Suprapubic skin (tissue), 3 donors: ENCODE data around the gene GFOD2.

Experiments
- POLR2A ChIP-seq, 2 donors: fragments of 450-650 bp; IDR thresholded peaks; one replicate each; pipeline ENCODE4 v1.6.1; 2017; ENCODE audit warnings: antibody characterized with exemption in 2 of 2, mild to moderate bottlenecking in 2 of 2, moderate library complexity in 2 of 2
- TF ChIP-seq, protein P1 (sequence below), 2 donors: fragments of 200-600 bp in 1 of 2; fragments of 450-650 bp in 1 of 2; sonication (generic) in 1 of 2; IDR thresholded peaks; one replicate each; pipeline ENCODE4 v1.5.1; 2016 to 2019; ENCODE audit warnings: antibody characterized with exemption in 2 of 2, mild to moderate bottlenecking in 1 of 2, moderate library complexity in 1 of 2

DNA sequence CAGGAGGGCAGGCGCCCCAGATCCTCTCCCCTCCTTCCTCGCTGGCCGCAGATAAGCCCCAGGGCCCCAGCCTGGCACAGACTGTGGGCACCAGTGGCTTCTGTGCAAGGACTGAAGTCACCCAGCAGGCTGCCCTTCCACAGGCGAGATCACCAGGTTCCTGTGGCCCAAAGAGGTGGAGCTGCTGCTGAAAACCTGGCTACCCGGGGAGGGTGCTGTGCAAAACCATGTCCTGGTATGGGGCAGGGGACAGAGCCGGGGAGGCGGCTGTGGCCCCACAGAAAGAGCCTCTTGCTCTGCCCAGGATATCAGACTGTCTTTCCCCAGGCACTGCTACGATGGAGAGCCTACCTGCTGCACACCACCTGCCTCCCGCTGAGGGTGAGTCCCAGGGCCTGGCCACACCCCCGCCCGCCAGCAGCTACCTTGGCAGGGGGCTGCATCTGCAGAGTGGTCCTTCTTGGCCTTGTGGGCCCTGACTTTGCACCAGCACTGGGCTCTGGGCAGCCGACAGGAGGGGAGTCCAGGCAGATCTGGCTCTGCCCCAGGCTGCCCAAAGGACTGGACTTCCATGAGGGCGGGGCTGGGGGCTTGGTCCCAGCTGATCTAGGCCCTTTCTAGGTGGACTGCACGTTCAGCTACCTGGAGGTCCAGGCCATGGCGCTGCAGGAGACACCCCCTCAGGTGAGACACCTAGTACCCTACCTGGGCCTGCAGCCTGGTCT is 73.6 kb downstream of the GFOD2 start:
- TF ChIP-seq, protein P1, sequence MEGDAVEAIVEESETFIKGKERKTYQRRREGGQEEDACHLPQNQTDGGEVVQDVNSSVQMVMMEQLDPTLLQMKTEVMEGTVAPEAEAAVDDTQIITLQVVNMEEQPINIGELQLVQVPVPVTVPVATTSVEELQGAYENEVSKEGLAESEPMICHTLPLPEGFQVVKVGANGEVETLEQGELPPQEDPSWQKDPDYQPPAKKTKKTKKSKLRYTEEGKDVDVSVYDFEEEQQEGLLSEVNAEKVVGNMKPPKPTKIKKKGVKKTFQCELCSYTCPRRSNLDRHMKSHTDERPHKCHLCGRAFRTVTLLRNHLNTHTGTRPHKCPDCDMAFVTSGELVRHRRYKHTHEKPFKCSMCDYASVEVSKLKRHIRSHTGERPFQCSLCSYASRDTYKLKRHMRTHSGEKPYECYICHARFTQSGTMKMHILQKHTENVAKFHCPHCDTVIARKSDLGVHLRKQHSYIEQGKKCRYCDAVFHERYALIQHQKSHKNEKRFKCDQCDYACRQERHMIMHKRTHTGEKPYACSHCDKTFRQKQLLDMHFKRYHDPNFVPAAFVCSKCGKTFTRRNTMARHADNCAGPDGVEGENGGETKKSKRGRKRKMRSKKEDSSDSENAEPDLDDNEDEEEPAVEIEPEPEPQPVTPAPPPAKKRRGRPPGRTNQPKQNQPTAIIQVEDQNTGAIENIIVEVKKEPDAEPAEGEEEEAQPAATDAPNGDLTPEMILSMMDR (IDR thresholded peaks at IDR 0.05), result no peak
- no peak for TF ChIP-seq POLR2A (IDR thresholded peaks at IDR 0.05)
